Parathyroid adenoma (tissue), 2 donors: ENCODE data around the gene CMPK2.

Experiments used
- H2AFZ ChIP-seq: fragments of 300-600 bp; sonication (generic); one replicate; pipeline ENCODE4 v1.7.0; 2017; ENCODE audit warnings: antibody characterized with exemption, mild to moderate bottlenecking
- H3K27ac ChIP-seq: fragments of 300-600 bp; sonication (generic); one replicate; pipeline ENCODE4 v1.7.0; 2017
- H3K27me3 ChIP-seq: fragments of 300-600 bp; sonication (generic); one replicate; pipeline ENCODE4 v1.7.0; 2017; ENCODE audit warnings: low read length; ENCODE audit not compliant: control insufficient read depth, insufficient read depth
- H3K36me3 ChIP-seq: fragments of 300-600 bp; sonication (generic); one replicate; pipeline ENCODE4 v1.7.0; 2017; ENCODE audit warnings: low read length; ENCODE audit not compliant: control insufficient read depth, insufficient read depth
- H3K4me1 ChIP-seq: fragments of 300-600 bp; sonication (generic); one replicate; pipeline ENCODE4 v1.7.0; 2017; ENCODE audit warnings: control low read depth
- H3K4me2 ChIP-seq: fragments of 300-600 bp; sonication (generic); one replicate; pipeline ENCODE4 v1.7.0; 2017; ENCODE audit warnings: low read length
- H3K4me3 ChIP-seq: fragments of 300-600 bp; sonication (generic); one replicate; pipeline ENCODE4 v1.7.0; 2017; ENCODE audit warnings: low read depth, low read length
- H3K79me2 ChIP-seq: fragments of 300-600 bp; sonication (generic); one replicate; pipeline ENCODE4 v1.7.0; 2017; ENCODE audit warnings: control low read depth
- H3K9ac ChIP-seq: fragments of 300-600 bp; sonication (generic); one replicate; pipeline ENCODE4 v1.7.0; 2017; ENCODE audit warnings: mild to moderate bottlenecking
- H3K9me3 ChIP-seq: fragments of 300-600 bp; sonication (generic); one replicate; pipeline ENCODE4 v1.7.0; 2017; ENCODE audit warnings: low read length; ENCODE audit not compliant: control insufficient read depth
- TF ChIP-seq, protein P1 (sequence below): fragments of 300-600 bp; sonication (generic); IDR thresholded peaks from one replicate; pipeline ENCODE4 v1.7.0; 2017; ENCODE audit warnings: antibody characterized with exemption, mild to moderate bottlenecking
- donor health status: primary hyperparathyroidism.

The CMPK2 gene

DNA sequence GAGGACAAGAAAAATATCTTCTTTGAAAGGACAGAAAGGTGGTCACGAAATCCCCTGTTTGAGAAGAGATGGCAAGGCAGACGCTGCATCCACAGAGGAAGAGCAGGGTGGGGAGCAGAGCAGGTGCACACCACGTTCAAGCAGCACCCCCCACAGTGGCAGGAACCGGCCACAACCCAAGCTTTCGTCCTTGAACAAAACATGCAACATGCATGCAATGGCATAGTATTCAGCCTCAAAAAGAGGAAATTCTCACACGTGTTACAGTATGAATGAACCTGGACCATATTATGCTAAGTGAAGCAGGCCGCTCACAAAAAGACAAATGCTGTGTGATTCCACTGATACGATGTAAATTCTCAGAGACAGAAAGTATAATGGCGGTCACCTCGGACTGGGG, 51.4 kb downstream of the CMPK2 start:
- Histone ChIP-seq H3K27ac (no peak overlapping the region), H3K4me2 (no peak overlapping the region), H2AFZ (no peak overlapping the region), H3K4me1 (no peaks in the 10 kb centered on the region), H3K9me3 (no peaks in the 10 kb centered on the region), H3K9ac (no peak overlapping the region), H3K27me3 (no peaks in the 10 kb centered on the region), H3K36me3 (no peaks in the 10 kb centered on the region), H3K4me3 (no peak overlapping the region), H3K79me2 (no peaks in the 10 kb centered on the region)
- TF ChIP-seq, protein P1, sequence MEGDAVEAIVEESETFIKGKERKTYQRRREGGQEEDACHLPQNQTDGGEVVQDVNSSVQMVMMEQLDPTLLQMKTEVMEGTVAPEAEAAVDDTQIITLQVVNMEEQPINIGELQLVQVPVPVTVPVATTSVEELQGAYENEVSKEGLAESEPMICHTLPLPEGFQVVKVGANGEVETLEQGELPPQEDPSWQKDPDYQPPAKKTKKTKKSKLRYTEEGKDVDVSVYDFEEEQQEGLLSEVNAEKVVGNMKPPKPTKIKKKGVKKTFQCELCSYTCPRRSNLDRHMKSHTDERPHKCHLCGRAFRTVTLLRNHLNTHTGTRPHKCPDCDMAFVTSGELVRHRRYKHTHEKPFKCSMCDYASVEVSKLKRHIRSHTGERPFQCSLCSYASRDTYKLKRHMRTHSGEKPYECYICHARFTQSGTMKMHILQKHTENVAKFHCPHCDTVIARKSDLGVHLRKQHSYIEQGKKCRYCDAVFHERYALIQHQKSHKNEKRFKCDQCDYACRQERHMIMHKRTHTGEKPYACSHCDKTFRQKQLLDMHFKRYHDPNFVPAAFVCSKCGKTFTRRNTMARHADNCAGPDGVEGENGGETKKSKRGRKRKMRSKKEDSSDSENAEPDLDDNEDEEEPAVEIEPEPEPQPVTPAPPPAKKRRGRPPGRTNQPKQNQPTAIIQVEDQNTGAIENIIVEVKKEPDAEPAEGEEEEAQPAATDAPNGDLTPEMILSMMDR = no peak

DNA sequence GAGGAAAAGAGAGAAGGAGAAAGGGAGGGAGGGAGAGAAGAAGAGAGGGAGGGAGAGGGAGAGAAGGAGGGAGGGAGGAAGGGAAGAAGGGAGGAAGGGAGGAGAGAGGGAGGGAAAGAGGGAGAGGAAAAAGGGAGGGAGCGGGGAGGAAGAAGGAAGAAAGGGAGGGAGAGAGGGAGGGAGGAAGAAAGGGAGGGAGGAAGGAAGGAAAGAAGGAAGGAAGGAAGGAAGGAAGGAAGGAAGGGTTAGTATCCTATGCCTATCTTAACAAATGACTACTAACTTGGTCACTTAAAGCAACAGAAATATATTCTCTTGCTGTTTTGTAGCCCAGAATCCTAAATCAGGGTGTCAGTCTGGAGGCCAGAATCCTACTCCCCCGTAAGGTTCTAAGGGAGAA, 52.1 kb downstream of the CMPK2 start:
- Histone ChIP-seq H3K4me3 (no peak overlapping the region), H3K9ac (no peak overlapping the region), H3K36me3 (no peaks in the 10 kb centered on the region), H3K27ac (no peak overlapping the region), H3K4me1 (no peaks in the 10 kb centered on the region), H3K4me2 (no peak overlapping the region), H3K27me3 (no peaks in the 10 kb centered on the region), H3K79me2 (no peaks in the 10 kb centered on the region), H2AFZ (no peak overlapping the region), H3K9me3 (no peaks in the 10 kb centered on the region)
- TF ChIP-seq, protein P1 = no peak

DNA sequence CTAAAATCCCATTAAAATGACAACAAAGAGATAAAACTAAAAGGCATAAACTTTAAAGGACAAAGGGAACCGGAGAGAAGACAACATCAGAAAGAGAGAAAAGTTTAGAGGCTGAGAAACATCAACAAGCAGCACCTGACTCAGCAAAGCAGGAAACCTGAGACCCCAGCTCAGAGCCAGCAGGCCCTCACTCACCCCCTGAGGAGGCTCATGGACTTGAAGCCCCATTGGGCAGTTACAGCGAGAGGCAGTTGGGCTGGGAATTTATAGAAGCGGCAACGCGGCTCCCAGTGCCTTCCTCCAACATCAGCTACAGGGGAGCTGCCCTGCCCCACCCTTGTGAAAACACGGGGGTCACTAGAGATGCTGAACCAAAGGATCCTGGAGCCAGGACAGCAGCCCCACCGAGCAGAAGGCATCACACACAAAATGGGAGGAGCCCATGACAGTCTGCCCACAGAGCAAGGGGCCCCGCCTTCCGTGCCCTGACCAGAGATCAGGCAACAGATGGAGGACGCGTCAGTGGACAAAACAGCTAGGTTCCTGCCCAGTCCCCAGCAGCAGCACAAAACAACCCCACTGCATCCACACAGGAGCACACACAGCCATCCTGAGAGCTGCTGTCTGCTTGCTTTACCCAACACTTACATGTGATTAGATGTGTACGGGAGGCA, 52.7 kb downstream of the CMPK2 start:
- H2AFZ ChIP-seq = no peak overlapping the region
- H3K9ac ChIP-seq = no peak overlapping the region
- no peak overlapping the region for H3K4me3 ChIP-seq
- H3K27me3 ChIP-seq = no peaks in the 10 kb centered on the region
- no peaks in the 10 kb centered on the region for H3K36me3 ChIP-seq
- no peaks in the 10 kb centered on the region for H3K79me2 ChIP-seq
- no peaks in the 10 kb centered on the region for H3K9me3 ChIP-seq
- TF ChIP-seq, protein P1 = no peak
- no peak overlapping the region for H3K27ac ChIP-seq
- no peaks in the 10 kb centered on the region for H3K4me1 ChIP-seq
- H3K4me2 ChIP-seq = no peak overlapping the region

GRCh38 chr2:6810961-6811360, 54.7 kb downstream of the CMPK2 start:
- Histone ChIP-seq H3K27me3 (no peaks in the 10 kb centered on the region), H3K4me1 (no peaks in the 10 kb centered on the region), H3K4me3 (no peak overlapping the region), H3K9ac (no peak overlapping the region), H3K79me2 (no peaks in the 10 kb centered on the region), H3K4me2 (no peak overlapping the region), H2AFZ (no peak overlapping the region), H3K36me3 (no peaks in the 10 kb centered on the region), H3K27ac (no peak overlapping the region), H3K9me3 (no peaks in the 10 kb centered on the region)
- TF ChIP-seq, protein P1 = no peak

DNA sequence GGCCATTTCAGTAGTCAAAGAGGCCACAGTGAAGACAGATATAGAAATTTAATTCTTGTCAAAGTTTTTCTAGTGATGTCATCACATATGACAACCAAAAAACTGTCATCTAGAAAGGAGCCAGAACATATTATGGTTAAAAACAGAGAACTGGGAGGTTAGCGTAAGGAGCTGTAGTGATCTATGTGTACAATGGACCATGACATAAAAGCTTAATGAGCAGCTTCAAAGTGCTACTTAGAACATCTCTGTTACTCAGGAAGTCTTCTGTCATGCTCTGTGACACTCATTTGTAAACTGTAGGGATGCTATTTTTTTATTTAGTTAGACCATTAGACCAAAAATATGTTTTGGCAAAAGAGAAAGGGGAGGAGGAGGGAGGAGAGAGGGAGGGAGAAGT, 57.3 kb downstream of the CMPK2 start:
- Histone ChIP-seq H2AFZ (no peak overlapping the region), H3K9me3 (no peaks in the 10 kb centered on the region), H3K9ac (no peak overlapping the region), H3K4me3 (no peak overlapping the region), H3K27ac (no peak overlapping the region), H3K4me2 (no peak overlapping the region), H3K36me3 (no peaks in the 10 kb centered on the region), H3K27me3 (no peaks in the 10 kb centered on the region), H3K4me1 (no peaks in the 10 kb centered on the region), H3K79me2 (no peaks in the 10 kb centered on the region)
- TF ChIP-seq, protein P1 = no peak
